GM10266 (cell line): ENCODE data around the gene DUSP28.

Source experiments
- DNase-seq: peaks from one replicate; pipeline ENCODE4 v3.0.0; 2012; ENCODE audit errors: extremely low spot score
- TF ChIP-seq, protein P1 (sequence below): IDR thresholded peaks from 2 replicates; pipeline ENCODE4 v1.5.1; 2012; ENCODE audit warnings: mild to moderate bottlenecking, low read depth; ENCODE audit not compliant: control insufficient read depth, insufficient read depth; ENCODE audit errors: missing control alignments

The DUSP28 gene

DNA sequence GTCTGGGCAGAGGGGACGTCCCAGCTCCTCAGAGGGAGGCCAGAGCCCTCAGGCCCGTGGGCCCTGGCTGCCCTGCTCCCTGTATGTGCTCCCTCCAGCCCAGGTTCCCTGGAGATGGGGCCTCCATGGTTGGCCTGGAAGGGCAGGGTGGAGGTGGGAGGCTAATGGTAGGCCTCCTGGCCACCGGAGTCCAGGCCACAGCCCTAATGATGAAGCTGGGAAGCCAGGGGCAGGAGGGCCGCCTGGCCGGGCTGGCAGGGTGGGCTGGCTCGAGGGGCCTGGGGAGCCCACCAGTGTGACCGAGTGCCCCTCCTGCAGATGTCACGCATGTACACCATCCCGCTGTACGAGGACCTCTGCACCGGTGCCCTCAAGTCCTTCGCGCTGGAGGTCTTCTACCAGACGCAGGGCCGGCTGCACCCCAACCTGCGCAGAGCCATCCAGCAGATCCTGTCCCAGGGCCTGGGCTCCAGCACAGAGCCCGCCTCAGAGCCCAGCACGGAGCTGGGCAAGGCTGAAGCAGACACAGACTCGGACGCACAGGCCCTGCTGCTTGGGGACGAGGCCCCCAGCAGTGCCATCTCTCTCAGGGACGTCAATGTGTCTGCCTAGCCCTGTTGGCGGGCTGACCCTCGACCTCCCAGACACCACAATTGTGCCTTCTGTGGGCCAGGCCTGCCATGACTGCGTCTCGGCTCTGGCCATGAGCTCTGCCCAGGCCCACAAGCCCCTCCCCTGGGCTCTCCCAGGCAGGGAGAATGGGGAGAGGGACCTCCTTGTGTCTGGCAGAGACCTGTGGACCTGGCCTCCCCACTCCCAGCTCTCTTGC, 17.3 kb downstream of the DUSP28 start:
- TF ChIP-seq, protein P1, sequence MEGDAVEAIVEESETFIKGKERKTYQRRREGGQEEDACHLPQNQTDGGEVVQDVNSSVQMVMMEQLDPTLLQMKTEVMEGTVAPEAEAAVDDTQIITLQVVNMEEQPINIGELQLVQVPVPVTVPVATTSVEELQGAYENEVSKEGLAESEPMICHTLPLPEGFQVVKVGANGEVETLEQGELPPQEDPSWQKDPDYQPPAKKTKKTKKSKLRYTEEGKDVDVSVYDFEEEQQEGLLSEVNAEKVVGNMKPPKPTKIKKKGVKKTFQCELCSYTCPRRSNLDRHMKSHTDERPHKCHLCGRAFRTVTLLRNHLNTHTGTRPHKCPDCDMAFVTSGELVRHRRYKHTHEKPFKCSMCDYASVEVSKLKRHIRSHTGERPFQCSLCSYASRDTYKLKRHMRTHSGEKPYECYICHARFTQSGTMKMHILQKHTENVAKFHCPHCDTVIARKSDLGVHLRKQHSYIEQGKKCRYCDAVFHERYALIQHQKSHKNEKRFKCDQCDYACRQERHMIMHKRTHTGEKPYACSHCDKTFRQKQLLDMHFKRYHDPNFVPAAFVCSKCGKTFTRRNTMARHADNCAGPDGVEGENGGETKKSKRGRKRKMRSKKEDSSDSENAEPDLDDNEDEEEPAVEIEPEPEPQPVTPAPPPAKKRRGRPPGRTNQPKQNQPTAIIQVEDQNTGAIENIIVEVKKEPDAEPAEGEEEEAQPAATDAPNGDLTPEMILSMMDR = no peak
- DNase-seq = no peak

DNA sequence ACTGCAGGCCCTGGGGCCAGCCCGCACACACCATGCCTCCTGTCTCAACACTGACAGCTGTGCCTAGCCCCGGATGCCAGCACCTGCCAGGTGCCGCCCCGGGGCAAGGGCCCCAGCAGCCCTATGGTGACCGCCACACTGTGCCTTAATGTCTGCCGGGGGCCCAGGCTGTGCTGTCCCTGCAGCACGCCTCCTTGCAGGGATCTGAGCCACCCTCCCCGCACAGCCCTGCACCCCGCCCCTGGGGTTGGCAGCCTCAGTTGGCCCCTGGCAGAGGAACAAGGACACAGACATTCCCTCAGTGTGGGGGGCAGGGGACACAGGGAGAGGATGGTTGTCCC, 17.9 kb downstream of the DUSP28 start:
- TF ChIP-seq, protein P1 = no peak
- DNase-seq = no peak

DNA sequence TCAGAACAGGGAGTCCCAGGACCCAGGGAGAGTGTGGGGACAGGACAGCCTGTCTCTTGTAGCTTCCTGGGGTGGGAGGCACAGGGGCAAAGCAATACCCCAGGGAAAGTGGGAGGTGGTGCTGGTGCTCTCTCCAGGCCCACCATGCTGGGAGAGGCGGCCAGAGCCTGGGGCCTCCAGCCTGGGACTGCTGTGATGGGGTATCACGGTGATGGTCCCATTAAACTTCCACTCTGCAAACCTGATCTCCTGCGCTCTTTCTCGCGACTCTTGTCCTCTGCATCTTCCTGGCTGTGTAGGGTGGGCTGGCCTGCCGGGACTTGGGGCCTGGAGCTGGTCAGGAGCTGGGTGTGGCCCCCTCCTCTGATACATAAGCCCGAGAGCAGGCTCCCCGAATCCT, 18.3 kb downstream of the DUSP28 start:
- DNase-seq = no peak
- TF ChIP-seq, protein P1 = no peak

DNA sequence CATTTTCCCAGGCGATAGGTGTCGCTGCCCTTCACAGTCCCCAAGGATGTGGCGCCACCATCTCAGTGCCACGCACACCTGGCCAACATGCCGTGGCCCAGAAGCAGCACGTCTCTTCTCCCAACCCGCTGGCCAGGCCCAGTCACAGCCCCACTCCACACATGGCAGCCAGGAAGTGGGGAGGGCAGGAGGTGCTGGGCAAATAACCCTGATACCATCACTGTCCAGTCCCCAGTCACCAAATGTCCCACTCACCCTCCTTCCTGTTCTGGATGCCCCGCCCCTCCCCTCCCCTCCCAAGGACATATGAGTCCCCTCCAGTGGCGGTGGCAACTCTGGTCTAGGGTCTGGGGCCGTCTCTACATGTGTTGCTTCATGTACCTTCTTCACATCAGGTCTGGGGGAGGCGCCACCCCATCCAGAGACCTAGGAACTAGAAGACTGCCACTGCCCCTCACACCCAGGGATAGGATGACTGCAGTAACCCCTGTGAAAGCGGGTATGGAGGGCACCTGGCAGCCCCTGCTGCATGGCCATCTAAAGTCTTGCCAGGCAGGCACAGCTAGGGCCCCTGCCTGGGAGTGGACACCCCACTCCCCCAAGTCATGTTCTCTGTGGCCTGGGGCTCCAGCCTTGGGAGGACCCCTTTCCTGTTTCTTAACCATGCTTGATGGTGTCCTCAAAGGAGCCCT, 19.1 kb downstream of the DUSP28 start:
- TF ChIP-seq, protein P1 = no peak
- no peak for DNase-seq

DNA sequence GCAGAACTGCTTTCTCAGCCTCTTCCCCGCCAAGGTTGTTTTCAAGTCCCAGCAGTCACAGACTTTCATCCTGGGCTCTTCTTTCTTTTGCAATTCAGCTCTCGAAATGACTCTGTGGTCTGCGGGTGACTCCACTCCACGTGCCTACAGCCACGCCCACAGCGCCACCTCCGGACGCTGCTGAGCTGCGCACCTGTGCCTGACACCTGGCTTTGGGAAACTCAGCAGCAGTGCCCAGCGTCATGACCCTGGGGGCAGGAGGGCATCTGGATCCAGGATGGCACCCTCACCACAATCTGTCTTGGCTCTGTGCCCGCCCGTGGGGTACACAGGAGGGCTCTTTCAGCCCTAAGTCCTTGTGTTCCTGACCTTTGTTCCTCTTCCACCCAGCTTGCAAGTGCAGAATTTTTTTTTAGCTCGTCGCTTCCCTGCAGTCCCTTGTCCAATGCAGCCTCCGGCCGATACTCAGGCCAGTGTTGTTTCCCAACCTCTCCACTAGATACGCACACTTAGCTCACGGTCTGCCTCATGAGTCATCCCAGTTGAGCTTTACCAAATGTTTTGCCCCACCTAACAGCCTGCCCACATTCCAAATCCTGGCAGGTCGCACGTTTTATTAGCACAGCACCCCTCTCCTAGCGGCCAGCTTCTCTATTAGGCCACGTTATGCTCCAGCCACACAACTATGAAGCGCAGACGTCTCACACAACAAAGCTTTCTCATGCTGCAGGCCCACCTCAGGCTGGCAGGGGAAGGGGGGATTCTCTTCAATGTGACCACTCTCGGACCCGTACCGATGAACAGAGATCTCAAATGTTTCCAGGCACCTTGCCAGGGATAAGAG, 19.8 kb downstream of the DUSP28 start:
- DNase-seq = no peak
- TF ChIP-seq, protein P1 = peak; percentile 53

DNA sequence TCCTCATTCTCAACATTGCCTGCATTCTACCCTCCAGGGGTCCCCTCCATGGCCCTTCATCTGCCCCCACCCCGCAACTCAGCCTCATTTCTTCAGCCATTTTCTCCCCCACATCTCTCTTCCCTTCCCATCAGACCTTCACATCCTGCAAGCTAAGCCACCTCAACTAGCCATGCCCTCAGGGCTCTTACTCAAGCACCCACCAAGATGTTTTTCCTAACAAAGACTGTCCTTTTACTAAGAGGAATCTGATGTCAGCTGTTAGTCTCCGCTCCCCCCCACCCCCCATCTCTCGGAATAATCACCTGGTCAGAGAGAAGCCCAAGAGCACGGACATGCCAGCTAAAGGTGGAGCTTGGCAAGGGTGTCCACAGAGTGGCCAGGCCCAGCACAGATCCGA, 21.7 kb downstream of the DUSP28 start:
- no peak for DNase-seq
- TF ChIP-seq, protein P1 = no peak
